Spleen (tissue), 11 donors: ENCODE measurements around the gene KIF3B. TPM values are rescaled to one million over a fixed set of nuclear protein-coding genes. Genes with fewer than 3 reads are reported as not detected.

Source experiments
- DNase-seq: peaks from one replicate; pipeline ENCODE4 v3.0.0-alpha.2; 2020
- H3K27ac ChIP-seq, 8 donors: fragments of 200-600 bp; sonication (generic) in 7 of 8; 1 replicate in 4 of 8; 2 replicates in 4 of 8; pipeline versions ENCODE4 v1.5.0 to v1.8.0; 2016 to 2021; ENCODE audit warnings: inconsistent platforms in 4 of 8, mild to moderate bottlenecking in 4 of 8, moderate library complexity in 1 of 8
- H3K27me3 ChIP-seq, 7 donors: fragments of 200-600 bp; sonication (generic) in 6 of 7; replicated peaks in 1 of 7; 1 replicate in 4 of 7; 2 replicates in 3 of 7; pipeline versions ENCODE4 v1.5.0 to v1.8.0; 2016 to 2021; ENCODE audit warnings: inconsistent platforms in 3 of 7, mild to moderate bottlenecking in 1 of 7
- H3K36me3 ChIP-seq, 6 donors: fragments of 200-600 bp; sonication (generic) in 5 of 6; 1 replicate in 4 of 6; 2 replicates in 2 of 6; pipeline versions ENCODE4 v1.5.0 to v1.8.0; 2016 to 2021; ENCODE audit warnings: inconsistent platforms in 2 of 6
- H3K4me1 ChIP-seq, 6 donors: fragments of 200-600 bp; sonication (generic) in 5 of 6; 1 replicate in 3 of 6; 2 replicates in 3 of 6; pipeline versions ENCODE4 v1.5.0 to v1.8.0; 2016 to 2021; ENCODE audit warnings: inconsistent platforms in 3 of 6
- H3K4me3 ChIP-seq, 8 donors: fragments of 200-600 bp; sonication (generic) in 7 of 8; 1 replicate in 4 of 8; 2 replicates in 4 of 8; pipeline versions ENCODE4 v1.5.0 to v1.8.0; 2016 to 2021; ENCODE audit warnings: inconsistent platforms in 4 of 8, mild to moderate bottlenecking in 4 of 8, moderate library complexity in 2 of 8
- H3K9me3 ChIP-seq, 8 donors: fragments of 200-600 bp; sonication (generic) in 7 of 8; 1 replicate in 4 of 8; 2 replicates in 4 of 8; pipeline versions ENCODE4 v1.5.0 to v1.8.0; 2016 to 2021; ENCODE audit warnings: inconsistent platforms in 4 of 8
- CTCF ChIP-seq, 11 experiments: fragments of 200-600 bp in 7 of 11; fragments of 450-650 bp in 4 of 11; sonication (generic) in 4 of 11; IDR thresholded peaks in 8 of 11; conservative IDR thresholded peaks in 3 of 11; 1 replicate in 7 of 11; 2 replicates in 4 of 11; pipeline versions ENCODE4 v1.4.0 to v1.8.0; 2016 to 2021; ENCODE audit warnings: antibody characterized with exemption in 11 of 11, inconsistent platforms in 4 of 11, mild to moderate bottlenecking in 1 of 11
- POLR2A ChIP-seq, 3 donors: fragments of 450-650 bp; IDR thresholded peaks; one replicate each; pipeline ENCODE4 v1.5.1; 2017; ENCODE audit warnings: antibody characterized with exemption in 3 of 3, mild to moderate bottlenecking in 1 of 3
- POLR2AphosphoS5 ChIP-seq, 3 donors: sonication (generic); formaldehyde crosslinking; IDR thresholded peaks; one replicate each; pipeline ENCODE4 v1.5.1; 2017; ENCODE audit warnings: antibody characterized with exemption in 3 of 3
- WGBS, 5 donors: extraction: QIAGEN DNeasy Blood & Tissue Kit in 3 of 5; methylation state at CpG; one replicate each; pipeline versions ENCODE4 v1.1.5 to v1.1.7; 2013 to 2018; 5-methylcytosine and 5-hydroxymethylcytosine counted together
- intact Hi-C: fragments of 100-400 bp; cut with DNase I; formaldehyde crosslinking; loops from one replicate; pipeline ENCODE4 v1.15.0; 2023; ENCODE audit warnings: low total_unique reads
- polyA plus RNA-seq, 3 donors: library from polyadenylated mRNA; stranded (reverse); fragments of 200-250 nt; gene quantifications; one replicate each; pipeline ENCODE4 v1.2.1, GENCODE V29; 2013
- total RNA-seq, 7 donors: library from RNA; depleted of rRNA in 3 of 7; stranded (reverse); fragments of >200 nt in 3 of 7; fragmentation: NEBNext Ultra II Directional in 4 of 7; extraction: Animal tissue kit (Norgen Biotek cat#: 25700) in 4 of 7; gene quantifications; one replicate each; pipeline versions ENCODE4 v1.1.0 to v1.2.1, GENCODE V29; 2016 to 2021
- donor health status: healthy with polysubstance abuse.
- donor health status: DM: no; HTN: no; CAD: no; lungs with moderate emphysema.
- donor health status: DM: no; HTN: no; CAD: no.
- donor health status: Bipolar disorder and iron deficiency.
- donor health status: healthy.
- donor health status: DM: no; HTN: no; CAD: no.
- donor health status: DM: yes; HTN: yes; CAD: no.

The KIF3B gene
- total and polyA plus RNA-seq, 10 donors = 3.8 to 25.9 (median 20.0) TPM

GRCh38 chr20:32233286-32233685 is 44.2 kb upstream of the KIF3B start:
- H3K4me3 ChIP-seq = no peak overlapping the region
- H3K27me3 ChIP-seq = no peaks in the 10 kb centered on the region
- intact Hi-C loops = no loop called here
- peaks cover 11 to 37% (median 20%) of the 10 kb centered on the region in 6 donors for H3K4me1 ChIP-seq
- TF ChIP-seq CTCF (IDR thresholded peaks at IDR 0.05 in 8 of 11, conservative IDR thresholded peaks at IDR 0.05 in 3 of 11) = no peak
- no peak for TF ChIP-seq POLR2A (IDR thresholded peaks at IDR 0.05)
- no peak for TF ChIP-seq POLR2AphosphoS5 (IDR thresholded peaks at IDR 0.05)
- H3K27ac ChIP-seq = peak overlapping the region in 3 of 8 donors; percentile 36 to 77 (median 62)
- DNase-seq = no peak
- 93 to 98% (median 96%) methylated on average over 9 of the region's 9 CpGs for WGBS, 5 donors
- no peaks in the 10 kb centered on the region for H3K9me3 ChIP-seq
- H3K36me3 ChIP-seq = peaks cover 0 to 89% (median 45%) of the 10 kb centered on the region in 6 donors

GRCh38 chr20:32234135-32234808 is 43.2 kb upstream of the KIF3B start:
- intact Hi-C loops = no loop called here
- no peaks in the 10 kb centered on the region for H3K27me3 ChIP-seq
- peaks cover 0 to 79% (median 40%) of the 10 kb centered on the region in 6 donors for H3K36me3 ChIP-seq
- DNase-seq = no peak
- H3K27ac ChIP-seq = peak overlapping the region in 2 of 8 donors; percentile 8 to 62
- 86 to 92% (median 91%) methylated on average over 11 to 13 of the region's 13 CpGs for WGBS, 5 donors
- H3K4me1 ChIP-seq = peaks cover 11 to 36% (median 20%) of the 10 kb centered on the region in 6 donors
- TF ChIP-seq POLR2AphosphoS5 (IDR thresholded peaks at IDR 0.05) = no peak
- no peak for TF ChIP-seq CTCF (IDR thresholded peaks at IDR 0.05 in 8 of 11, conservative IDR thresholded peaks at IDR 0.05 in 3 of 11)
- TF ChIP-seq POLR2A (IDR thresholded peaks at IDR 0.05) = no peak
- H3K4me3 ChIP-seq = no peak overlapping the region
- H3K9me3 ChIP-seq = no peaks in the 10 kb centered on the region

- intact Hi-C loops = no loop called here
- Histone ChIP-seq H3K4me3 (no peak overlapping the region), H3K27ac (no peak overlapping the region), H3K9me3 (no peaks in the 10 kb centered on the region), H3K4me1 (peaks cover 11 to 41% (median 22%) of the 10 kb centered on the region in 6 donors), H3K27me3 (no peaks in the 10 kb centered on the region), H3K36me3 (peaks cover 0 to 68% (median 36%) of the 10 kb centered on the region in 6 donors)
- WGBS, 5 donors = 90 to 94% (median 91%) methylated on average over 5 to 6 of the region's 6 CpGs
- no peak for TF ChIP-seq POLR2AphosphoS5 (IDR thresholded peaks at IDR 0.05)
- no peak for TF ChIP-seq CTCF (IDR thresholded peaks at IDR 0.05 in 8 of 11, conservative IDR thresholded peaks at IDR 0.05 in 3 of 11)
- TF ChIP-seq POLR2A (IDR thresholded peaks at IDR 0.05) = no peak
- DNase-seq = no peak
Observed at GRCh38 chr20:32235331-32236047, 42.0 kb upstream of the KIF3B start.

- no peak for DNase-seq
- H3K27ac ChIP-seq = no peak overlapping the region
- no peak overlapping the region for H3K4me3 ChIP-seq
- H3K27me3 ChIP-seq = no peaks in the 10 kb centered on the region
- WGBS, 5 donors = 93 to 100% (median 97%) methylated on average over 3 of the region's 3 CpGs
- intact Hi-C loops = no loop called here
- no peaks in the 10 kb centered on the region for H3K9me3 ChIP-seq
- TF ChIP-seq POLR2AphosphoS5 (IDR thresholded peaks at IDR 0.05) (no peak), POLR2A (IDR thresholded peaks at IDR 0.05) (no peak), CTCF (IDR thresholded peaks at IDR 0.05 in 8 of 11, conservative IDR thresholded peaks at IDR 0.05 in 3 of 11) (no peak)
- H3K36me3 ChIP-seq = peaks cover 0 to 62% (median 31%) of the 10 kb centered on the region in 6 donors
- H3K4me1 ChIP-seq = peaks cover 11 to 41% (median 22%) of the 10 kb centered on the region in 6 donors
Observed at GRCh38 chr20:32236048-32236533, 41.4 kb upstream of the KIF3B start.
